HPDE6-E6E7 (cell line): ENCODE data around the gene ZNF74.

Source experiments
- DNase-seq: peaks from one replicate; pipeline ENCODE4 v3.0.0; 2011; ENCODE audit warnings: missing footprints; ENCODE audit errors: extremely low spot score

Gene ZNF74

DNA sequence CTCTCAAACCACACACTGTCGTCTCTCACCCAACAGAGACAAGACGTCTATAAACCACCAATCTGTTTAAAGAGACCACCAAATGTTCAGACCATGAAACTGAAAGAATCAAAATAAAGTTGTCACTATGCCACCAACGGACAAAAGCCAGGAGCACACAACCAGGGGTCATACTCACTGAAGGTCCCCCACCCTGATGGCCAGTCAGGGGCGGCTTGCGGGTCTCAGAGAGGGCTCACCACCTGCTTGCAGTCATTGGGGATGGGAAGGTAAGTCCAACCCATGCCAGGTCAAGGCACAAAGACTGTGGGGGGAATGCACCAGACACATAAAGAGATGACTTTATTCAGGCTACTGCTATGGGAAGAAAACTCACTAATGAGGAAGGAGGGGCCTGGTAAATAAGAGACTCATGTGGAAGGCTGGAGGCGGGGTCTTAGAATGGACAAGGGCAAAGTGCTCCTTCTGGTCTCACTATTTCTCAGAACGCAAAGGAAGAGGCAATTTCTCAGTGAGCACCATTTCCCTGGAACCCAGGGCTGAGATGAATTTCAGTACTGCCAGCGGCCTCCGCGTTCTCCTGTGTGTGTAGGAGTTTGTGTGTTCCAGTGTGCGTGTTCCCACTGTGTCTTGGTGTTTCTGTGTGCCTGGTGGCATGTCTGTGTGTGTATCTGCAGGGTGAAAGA, 26.3 kb downstream of the ZNF74 start:
- no peak for DNase-seq

DNA sequence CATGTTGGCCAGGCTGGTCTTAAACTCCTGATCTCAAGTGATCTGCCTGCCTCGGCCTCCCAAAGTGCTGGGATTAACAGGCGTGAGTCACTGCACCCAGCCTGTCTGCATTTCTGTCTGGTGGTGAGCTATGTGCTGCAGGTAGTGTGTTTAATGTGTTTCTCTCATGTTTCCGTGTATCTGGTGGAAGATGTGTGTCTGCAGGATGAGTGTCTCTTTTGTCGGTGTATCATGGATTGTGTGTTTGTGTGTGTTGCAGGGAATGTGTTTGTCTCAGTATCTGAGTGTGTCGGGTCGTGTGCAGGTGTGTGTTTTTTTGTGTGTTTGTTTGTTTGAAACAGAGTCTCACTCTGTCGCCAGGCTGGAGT, 27.5 kb downstream of the ZNF74 start:
- no peak for DNase-seq

DNA sequence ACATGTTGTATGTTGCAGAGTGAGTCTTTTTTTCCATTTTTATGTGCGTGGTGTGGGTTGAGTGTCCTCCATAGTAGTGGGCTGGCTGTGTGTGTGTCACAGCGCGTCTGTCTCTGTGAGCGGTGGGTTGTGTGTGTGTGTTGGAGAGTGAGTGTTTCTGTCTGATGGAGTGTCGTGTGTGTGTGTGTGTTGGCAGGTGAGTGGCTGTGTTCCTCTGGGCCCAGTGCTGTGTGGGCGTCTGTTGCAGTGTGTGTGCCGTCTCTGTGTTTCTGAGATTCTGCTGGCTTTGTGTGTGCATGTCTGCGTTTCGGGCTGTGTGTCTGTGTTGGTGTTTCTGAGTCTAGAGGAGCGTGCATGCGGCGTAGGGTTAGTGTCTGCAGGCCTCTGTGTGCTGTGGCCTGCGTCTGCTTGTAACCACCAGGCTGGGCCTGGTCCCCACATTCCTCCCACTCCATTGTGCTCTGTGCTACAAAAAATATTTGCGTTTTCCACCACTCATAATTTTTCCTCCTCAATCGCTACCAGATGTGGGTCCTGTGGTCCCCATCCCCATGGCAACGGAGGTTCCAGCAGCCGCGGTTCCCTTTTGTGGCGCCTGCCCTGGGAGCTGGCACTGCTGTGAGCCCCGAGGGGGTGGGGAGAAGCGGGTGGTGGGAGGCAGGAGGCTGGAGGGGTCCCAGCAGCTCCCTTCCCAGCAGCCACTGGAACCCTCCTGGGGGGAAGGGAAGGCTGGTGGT, 28.5 kb downstream of the ZNF74 start:
- DNase-seq, result no peak

DNA sequence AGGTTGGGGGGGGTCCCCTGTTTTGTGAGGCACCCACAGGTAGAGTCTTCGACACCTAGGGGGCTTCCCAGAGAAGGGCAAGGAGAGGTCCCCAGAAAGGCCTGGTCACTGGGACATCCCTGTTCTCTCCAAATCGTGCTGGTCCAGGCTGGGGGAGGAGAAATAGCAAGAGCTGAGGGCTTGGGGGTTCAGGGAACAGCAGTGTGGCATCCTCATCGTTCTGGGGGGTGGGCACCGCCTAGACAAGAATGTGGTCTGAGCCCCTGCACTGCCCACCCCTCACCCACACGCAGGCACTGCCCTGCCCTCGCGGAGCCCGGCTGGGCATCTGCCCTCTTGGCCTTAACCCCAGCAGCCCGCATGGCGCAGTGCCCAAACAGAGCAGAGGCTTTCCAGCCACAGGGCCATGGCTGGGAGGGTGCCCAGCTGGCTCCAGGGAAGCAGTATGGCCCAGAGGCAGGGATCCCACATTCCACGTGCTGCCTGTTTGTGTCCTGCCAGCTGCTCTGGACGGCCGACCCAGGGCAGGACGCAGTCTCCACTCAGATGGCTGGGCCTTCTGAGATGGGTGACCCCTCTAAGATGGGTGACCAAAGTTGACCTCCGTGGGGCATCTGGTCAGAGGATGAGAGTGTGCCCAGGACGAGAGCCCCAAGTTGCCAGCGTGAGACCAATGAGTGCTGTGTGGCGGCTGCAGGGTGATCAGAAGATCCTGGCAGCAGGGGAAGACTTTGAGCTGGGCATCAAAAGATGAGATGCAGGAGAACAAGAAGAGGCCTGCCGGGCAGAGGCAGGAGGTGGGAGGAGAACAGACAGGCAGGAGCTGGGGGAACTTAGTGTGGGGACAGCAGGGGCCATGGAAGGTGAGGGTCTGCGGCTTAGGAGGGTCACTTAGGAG, 29.3 kb downstream of the ZNF74 start:
- no peak for DNase-seq

DNA sequence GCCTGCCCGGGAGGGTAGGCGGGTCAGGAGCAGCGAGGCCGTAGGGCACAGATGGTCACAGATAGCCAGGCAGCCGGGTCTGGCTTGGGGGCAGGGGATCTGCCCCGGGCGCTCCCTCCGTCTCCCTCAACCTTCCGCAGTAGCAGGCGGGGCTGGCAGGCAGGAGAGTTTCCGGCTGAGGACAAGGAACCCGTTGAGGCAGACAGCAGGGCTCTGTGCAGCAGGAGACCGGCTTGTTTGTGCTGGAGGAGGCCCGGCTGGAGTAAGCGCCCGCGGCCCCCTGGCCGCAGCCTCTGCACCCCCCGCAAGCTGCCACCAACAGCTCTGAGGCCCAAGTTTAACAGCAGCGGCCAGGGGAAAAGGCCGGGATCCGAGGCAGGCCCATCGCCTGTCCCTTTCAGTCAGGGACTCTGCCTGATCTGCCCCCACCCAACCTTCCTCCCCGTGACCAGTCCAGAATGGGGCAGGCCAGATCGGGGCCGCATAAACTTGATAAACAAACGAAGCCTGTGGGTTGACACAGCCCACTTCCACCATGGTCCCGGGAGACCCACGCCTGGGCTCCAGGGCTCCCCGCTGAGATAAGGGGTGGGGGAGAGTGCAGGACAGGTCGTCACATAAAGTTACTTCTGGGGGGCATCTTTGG, 30.1 kb downstream of the ZNF74 start:
- no peak for DNase-seq

DNA sequence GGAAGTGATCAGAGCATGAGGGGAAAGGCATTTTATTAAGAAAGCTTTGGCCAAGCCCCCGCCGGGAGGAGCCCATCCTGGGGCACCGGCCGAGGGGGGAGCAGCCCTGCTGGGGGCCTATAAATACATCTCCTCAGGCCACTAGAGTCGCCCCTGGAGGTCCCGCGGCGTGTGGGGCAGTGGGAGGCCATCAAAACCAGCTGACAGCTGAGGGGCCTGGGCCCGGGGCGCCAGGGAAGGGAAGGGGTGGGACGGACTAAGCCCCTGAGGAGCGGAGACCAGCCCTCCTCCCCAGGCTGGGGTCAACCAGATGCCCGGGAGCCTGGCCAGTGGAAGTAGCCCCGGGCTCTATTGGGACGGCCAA, 30.6 kb downstream of the ZNF74 start:
- no peak for DNase-seq

DNA sequence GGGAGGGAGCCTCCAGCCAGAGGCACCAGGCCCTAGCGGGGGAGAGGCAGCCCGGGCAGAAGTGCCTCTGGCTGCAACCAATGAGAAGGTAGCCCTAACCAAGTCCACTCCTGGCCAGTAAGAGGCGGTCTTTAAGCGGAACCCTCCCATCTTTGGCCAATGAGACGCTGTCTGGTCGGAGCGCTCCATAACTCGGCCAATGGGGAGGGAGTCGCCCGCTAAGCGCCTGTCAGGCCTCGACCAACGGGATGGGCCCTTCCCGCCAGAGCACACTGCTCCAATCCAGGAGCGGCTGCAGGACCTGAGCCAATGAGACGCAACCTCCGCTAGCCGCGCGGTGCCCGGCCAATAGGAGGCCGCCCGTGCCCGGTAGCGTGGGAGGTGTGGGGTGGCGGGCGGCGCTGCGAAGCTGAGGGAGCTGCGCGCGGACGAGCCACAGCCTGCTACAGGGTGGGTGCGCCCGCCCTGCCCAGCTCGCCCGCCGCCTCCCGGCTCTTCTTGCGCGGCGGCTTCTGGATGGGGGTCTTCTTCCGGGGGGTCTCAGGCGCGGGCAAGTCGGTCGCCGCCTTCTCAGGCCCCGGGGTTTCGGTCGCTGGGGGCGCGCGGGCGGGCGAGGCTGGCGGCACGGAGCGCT, 31.1 kb downstream of the ZNF74 start:
- DNase-seq, result peak; percentile 51

DNA sequence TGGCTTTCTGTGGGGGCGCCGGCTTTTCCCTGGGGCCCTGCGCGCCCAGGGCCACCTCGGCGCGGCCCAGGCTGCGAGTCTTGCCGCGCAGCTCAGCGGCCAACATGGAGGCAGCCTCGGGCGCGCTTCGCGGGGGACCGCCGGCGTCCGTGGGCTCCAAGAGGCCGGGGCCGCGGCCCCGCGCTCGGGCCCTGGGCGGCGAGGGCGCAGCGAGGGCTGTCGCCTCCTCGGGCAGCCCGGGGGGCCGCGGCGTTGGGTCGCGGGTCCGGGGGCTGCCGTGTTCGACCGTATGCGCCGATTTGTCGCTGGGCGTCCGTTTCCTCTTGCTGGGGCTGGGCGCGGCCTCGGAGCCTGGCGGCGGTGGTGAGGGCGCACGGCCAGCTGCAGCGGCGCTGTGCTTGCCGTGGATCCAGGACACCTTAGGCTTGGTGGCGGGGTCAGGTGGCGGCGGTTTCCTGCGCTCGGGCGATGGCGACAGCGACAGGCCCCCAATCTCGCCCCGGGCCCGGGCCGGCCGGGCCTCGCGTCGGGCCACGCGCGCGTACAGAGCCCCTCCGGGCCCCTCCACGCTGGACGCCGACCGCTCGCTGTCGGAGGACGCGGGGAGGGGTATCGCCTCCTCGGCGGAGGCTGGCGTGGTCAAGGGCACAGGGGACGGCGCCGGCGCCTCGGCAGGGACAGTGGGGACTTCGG, 31.8 kb downstream of the ZNF74 start:
- DNase-seq, result no peak

DNA sequence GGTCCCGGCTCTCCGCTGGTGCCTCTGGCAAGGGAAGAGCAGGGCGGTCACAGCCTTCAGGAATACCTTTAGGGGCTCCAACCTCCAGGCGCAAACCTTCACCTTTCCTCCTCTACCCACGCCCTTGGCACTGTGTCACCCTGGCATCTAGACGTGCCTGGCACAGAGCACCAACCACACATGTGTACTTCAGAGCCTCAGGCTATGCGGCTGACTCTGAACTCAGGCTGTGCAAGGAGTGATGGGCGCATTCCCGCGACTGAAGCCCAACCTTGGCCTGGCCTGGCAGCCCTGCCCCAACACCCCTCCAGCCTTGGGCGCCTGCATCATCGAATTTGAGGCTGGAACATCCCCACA, 32.3 kb downstream of the ZNF74 start:
- no peak for DNase-seq

DNA sequence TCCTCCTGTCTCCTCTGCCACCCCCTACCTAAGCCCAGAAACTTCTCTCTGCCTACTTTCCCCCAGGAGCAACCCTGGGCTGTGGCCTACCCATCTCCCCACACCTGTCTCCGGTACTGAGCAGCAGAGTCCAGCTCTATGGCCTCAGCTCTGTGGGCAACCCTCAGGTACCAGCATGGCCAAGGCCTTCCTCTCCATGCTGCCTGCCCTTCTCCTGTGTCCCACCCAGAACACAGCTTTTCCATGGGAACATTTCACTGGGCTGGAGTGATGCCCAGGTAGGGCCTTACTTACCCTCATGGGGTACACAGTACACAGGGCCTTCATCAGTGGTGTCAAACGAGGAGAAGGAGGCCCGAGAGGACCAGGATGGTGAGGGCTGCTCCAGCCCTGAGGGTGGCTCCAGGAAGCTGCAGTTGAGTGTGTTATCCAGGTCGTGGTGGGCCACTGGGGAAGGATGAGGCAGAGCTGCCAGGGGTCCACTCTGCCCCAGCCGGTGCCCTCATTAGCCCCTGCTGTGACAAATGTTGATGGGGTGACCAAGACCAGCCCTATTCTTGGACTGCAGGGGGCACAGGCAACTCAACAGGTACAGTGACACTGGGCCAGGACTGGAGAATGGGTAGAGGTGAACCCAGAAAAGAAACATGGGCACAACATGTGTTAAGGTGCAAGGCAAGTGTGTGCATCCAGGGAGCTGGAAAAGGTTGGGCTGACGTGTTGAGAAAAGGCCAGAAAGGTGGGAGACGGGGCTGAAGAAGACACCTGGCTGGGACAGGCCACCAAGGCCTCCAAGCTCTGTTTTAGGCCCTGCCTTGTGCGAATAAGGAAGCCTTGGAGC, 33.4 kb downstream of the ZNF74 start:
- DNase-seq, result no peak

DNA sequence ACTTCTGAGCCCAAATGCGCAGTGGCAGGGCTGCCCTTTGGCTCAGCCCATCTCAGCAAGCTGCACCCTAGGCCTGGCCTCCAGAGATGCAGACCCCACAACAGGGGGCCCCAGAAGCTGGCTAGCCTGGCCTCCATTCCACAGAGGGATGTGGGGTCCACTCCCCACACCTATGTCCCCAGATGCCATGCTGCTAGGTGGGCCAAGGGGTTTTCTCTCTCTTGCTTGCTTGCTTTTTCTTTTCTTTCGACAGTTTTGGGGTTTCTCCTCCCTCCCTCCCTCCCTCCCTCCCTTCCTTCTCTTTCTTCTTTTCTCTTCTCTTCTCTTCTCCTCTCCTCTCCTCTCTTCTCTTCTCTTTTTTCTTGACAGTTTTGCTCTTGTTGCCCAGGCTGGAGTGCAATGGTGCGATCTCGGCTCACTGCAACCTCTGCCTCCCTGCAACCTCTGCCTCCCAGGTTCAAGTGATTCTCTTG, 34.0 kb downstream of the ZNF74 start:
- no peak for DNase-seq

DNA sequence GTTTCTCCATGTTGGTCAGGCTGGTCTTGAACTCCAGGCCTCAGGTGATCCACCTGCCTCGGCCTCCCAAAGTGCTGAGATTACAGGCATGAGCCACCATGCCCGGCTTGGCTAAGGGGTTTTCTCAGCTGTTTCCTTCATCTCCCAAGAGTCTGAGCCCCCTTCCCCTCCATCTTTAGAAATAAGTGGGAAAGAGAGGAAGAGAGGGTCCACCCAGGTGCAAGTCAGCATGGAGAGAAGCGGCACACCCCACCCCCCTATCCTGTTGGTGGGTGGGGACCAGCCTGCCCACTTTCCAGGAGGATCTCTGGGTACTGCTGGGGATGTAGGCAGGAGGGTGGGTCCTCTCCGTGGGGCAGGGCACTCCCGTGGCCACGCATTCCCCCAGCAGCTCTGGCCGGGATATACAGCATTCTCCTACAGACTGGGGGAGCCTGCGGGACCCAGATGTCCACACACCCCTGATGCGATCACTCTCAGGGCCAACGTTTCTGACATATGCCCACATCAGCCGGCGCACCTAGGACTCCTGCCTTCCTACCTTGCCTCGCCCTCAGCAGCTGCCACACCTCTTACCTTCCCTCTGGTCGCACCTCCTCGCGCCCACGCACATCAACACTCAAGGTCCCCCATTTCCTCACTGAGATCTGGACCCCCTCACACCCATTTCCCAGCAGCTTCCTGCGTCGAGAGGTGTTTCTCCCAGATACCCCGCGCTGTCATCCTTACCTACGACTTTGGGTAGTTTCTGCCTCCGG, 34.7 kb downstream of the ZNF74 start:
- no peak for DNase-seq

DNA sequence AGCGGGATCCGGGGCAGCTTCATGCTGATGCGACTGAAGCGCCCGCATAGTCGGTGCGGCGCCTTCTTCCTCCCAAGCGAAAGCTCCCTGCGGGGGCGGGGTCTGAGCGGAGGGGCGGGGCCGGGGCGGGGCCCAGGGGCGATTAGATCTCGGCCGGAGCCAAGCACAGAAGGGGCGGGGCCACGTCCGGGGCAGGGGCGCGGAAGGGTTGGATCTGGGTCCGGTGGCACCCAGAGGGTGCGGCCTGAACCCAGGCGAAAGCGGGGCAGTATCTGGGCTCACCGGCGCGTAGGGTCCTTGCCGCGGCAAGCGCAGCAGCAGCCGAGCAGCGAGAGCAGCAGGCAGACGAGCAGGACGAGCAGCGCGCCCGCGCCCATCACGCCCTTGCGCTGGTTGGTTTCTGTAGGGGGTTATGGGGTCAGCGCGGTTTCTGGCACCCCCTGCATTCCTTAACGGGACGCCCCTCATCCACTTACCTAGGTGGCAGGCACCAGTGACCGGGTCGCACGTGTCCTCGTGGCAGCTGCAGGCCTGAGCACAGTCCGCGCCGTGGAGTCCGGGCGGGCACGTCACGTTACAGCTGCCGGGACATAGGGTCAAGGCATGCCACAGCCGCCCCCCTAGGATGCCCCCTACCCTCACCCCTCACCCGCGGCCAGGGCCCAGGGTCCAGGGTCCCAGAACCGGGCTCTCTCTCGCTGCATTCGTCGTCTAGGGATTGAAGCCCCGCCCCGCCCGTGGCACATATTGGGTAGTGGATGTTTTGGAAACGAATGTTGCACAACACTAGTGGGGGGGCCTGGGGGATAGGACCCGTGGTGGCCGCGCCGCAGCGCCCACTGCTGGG, 35.5 kb downstream of the ZNF74 start:
- DNase-seq, result no peak

DNA sequence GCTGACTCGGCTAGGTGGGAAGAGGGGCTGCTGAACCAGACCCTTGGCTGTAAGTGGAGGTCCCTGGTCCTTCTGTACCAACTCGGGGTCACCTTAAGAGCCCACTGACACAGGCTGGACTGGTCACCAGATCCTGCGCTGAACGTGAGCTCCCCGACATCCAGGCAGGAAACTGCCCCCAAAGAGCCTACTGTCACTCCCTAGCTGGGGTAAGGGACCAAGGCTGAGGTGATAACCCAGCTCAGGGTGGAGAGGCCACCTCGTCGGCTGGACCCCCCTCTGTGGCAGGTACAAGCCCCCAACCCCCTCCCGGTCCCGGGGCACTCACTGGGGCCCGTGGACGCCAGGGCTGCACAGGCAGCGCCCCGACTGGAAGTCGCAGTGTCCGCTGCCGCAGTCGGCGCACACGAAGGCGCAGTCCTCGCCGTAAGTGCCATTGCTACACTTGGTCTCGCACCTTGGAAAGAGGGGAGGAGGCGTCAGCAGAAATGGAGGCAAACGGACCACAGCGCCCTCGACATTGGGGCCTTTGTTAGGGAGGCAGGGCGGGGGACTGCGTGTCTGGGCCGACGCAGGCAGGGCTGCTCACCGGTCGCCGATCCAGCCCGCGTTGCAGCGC, 36.3 kb downstream of the ZNF74 start:
- DNase-seq, result no peak

DNA sequence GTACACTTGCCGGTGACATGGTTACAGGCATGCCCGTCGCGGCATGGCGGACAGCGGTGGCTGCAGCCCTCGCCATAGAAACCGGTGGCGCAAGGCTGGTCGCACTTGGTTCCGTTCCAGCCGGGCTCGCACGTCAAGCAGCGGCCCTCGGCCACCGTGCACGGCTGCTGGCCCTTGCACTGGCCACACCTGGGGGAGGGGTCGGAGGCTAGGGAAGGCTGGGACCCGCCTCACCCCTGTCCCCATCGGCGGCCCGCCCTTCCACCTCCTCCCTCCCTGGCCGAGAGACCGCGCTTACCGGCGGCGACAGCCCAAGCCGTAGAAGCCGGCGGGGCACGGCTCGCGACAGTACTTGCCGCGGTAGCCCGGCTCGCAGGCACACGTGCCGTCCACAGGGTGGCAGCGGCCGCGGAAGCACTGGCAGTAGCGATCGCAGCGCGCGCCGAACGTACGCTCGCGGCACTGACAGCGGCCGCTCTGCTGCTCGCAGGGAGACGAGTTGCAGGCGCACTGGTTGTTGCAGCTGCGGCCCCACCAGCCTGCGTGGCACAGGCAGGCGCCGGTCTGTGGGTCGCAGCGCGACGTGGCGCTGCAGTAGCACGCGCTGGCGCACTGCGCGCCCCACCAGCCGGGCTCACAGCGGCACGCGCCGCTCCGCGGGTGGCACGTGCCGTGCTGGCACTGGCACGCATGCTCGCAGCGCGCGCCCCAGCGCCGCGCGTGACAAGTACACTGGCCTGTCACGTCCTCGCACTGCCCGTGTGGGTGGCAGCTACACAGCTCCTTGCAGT, 37.0 kb downstream of the ZNF74 start:
- peak; percentile 79 for DNase-seq

DNA sequence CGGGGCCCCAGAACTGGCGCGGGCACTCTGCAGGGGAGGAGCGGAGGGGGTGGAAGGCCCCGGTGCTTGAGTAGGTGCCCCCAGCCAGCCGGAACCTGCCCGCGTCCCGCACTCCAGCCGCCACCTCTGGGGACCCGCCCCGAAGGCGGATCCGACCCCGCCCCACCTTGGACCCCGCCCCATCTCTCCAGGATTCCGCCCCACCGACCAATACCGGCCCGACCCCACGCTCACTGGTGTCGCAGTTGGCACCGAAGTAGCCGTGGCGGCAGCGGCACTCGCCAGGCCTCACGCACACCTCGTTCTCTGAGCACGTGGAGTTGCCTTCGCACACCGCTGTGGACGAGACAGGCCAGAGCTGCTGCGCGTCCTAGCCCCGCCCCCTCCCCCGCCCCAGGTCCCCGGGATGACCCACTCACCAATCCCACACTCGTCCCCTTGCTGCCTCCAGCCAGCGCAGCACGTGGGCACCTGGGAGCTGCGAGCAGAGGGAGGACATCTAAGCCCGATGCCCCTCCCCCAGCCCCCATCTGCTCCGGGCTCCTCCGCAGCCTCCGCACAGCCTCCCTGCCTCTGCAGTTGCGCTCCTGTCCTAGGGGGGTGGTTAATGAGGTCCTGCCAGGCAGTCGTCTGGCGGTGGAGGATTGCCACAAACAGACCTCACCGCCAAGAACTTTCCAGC, 37.7 kb downstream of the ZNF74 start:
- DNase-seq, result no peak
